Epithelial cell of proximal tubule (primary cell): Measurements from ENCODE around the gene OCRL. TPM values are rescaled to one million over a fixed set of nuclear protein-coding genes. Genes with fewer than 3 reads are reported as not detected.

Experiments
- DNase-seq: peaks from one replicate; pipeline ENCODE4 v3.0.0-alpha.2; 2011; ENCODE audit warnings: low read depth
- H3K4me3 ChIP-seq: 2 replicates; pipeline ENCODE4 v1.5.1; 2011; ENCODE audit warnings: low read depth, mild to moderate bottlenecking, low read length
- CTCF ChIP-seq: conservative IDR thresholded peaks from 2 replicates; pipeline ENCODE4 v1.5.1; 2012; ENCODE audit warnings: low read depth, mild to moderate bottlenecking, low read length
- total RNA-seq: library from RNA; depleted of rRNA; stranded (reverse); fragments of >200 nt; gene quantifications from 2 replicates; pipeline ENCODE4 v1.2.3, GENCODE V29; 2015

OCRL gene
- total RNA-seq = 10.3 and 12.7 TPM in 2 replicates

- peak; percentile 51 for TF ChIP-seq CTCF
- peak within 1 kb of the TSS; percentile 68 for H3K4me3 ChIP-seq
- DNase-seq = no peak
Observed at GRCh38 chrX:129540068-129540653, at the start of gene OCRL. Gene OCRL, plus strand, starts transcription at chrX:129540259. Its CDS starts 181 bp downstream, at chrX:129540440.

GRCh38 chrX:129490330-129490729 lies 49.7 kb upstream of the OCRL start:
- no peak for TF ChIP-seq CTCF
- DNase-seq = no peak
- H3K4me3 ChIP-seq = no peak overlapping the region

- DNase-seq = no peak
- no peak overlapping the region for H3K4me3 ChIP-seq
- no peak for TF ChIP-seq CTCF
Observed at GRCh38 chrX:129493643-129494042, 46.4 kb upstream of the OCRL start.

- TF ChIP-seq CTCF = no peak
Observed at GRCh38 chrX:129494887-129495286, 45.2 kb upstream of the OCRL start.

GRCh38 chrX:129495900-129496299 lies 44.2 kb upstream of the OCRL start:
- H3K4me3 ChIP-seq = no peak overlapping the region

More at GRCh38 chrX:129494887-129495286, 45.2 kb upstream of the OCRL start:
- H3K4me3 ChIP-seq = no peak overlapping the region
- DNase-seq = no peak

GRCh38 chrX:129496625-129497024 lies 43.4 kb upstream of the OCRL start:
- no peak for DNase-seq
- no peak overlapping the region for H3K4me3 ChIP-seq
- no peak for TF ChIP-seq CTCF

More at GRCh38 chrX:129495900-129496299, 44.2 kb upstream of the OCRL start:
- DNase-seq = no peak
- TF ChIP-seq CTCF = no peak

- no peak overlapping the region for H3K4me3 ChIP-seq
- TF ChIP-seq CTCF = no peak
- no peak for DNase-seq
Observed at GRCh38 chrX:129497146-129497843, 42.8 kb upstream of the OCRL start.
